Heart left ventricle (tissue), 16 donors: ENCODE measurements around the gene AP4E1. TPM values are rescaled to one million over a fixed set of nuclear protein-coding genes. Genes with fewer than 3 reads are reported as not detected.
A peak's percentile ranks its signal among the peaks of the same experiment; 100 is the strongest.

Experiments used
- ATAC-seq, 4 donors: fragments of 200-7000 bp; cut with Tn5 transposase; one replicate each; pipeline ENCODE4 v1.9.1; 2020 to 2022; ENCODE audit warnings: moderate library complexity in 4 of 4, mild to moderate bottlenecking in 3 of 4, moderate number of reproducible peaks in 1 of 4
- DNase-seq, 5 donors: peaks; one replicate each; pipeline ENCODE4 v3.0.0-alpha.2; 2020
- H3K27ac ChIP-seq, 12 donors: fragments of 200-600 bp; sonication (generic) in 4 of 12; one replicate each; pipeline versions ENCODE4 v1.5.0 to v1.8.0; 2016 to 2022; ENCODE audit warnings: mild to moderate bottlenecking in 2 of 12
- H3K27me3 ChIP-seq, 9 donors: fragments of 200-600 bp; sonication (generic) in 2 of 9; one replicate each; pipeline versions ENCODE4 v1.5.1 to v1.8.0; 2016 to 2022; ENCODE audit warnings: mild to moderate bottlenecking in 3 of 9
- H3K36me3 ChIP-seq, 9 donors: fragments of 200-600 bp; sonication (generic) in 2 of 9; one replicate each; pipeline versions ENCODE4 v1.5.0 to v1.8.0; 2018 to 2022; ENCODE audit warnings: mild to moderate bottlenecking in 2 of 9
- H3K4me1 ChIP-seq, 12 donors: fragments of 200-600 bp; sonication (generic) in 4 of 12; one replicate each; pipeline versions ENCODE4 v1.5.0 to v1.8.0; 2016 to 2022; ENCODE audit warnings: mild to moderate bottlenecking in 3 of 12
- H3K4me3 ChIP-seq, 12 donors: fragments of 200-600 bp; sonication (generic) in 4 of 12; one replicate each; pipeline versions ENCODE4 v1.5.0 to v1.8.0; 2017 to 2022; ENCODE audit warnings: mild to moderate bottlenecking in 9 of 12, moderate library complexity in 4 of 12
- H3K9me3 ChIP-seq, 12 donors: fragments of 200-600 bp; sonication (generic) in 4 of 12; one replicate each; pipeline versions ENCODE4 v1.5.0 to v1.8.0; 2016 to 2022; ENCODE audit warnings: mild to moderate bottlenecking in 1 of 12
- CTCF ChIP-seq, 12 donors: fragments of 200-600 bp; sonication (generic) in 4 of 12; IDR thresholded peaks; one replicate each; pipeline versions ENCODE4 v1.5.0 to v1.8.0; 2018 to 2022; ENCODE audit warnings: antibody characterized with exemption in 12 of 12, mild to moderate bottlenecking in 5 of 12
- POLR2A ChIP-seq, 2 donors: fragments of 450-650 bp; IDR thresholded peaks; one replicate each; pipeline ENCODE4 v1.6.1; 2017; ENCODE audit warnings: antibody characterized with exemption in 2 of 2, mild to moderate bottlenecking in 2 of 2, moderate library complexity in 2 of 2
- WGBS, 4 donors: extraction: QIAGEN DNeasy Blood & Tissue Kit in 2 of 4; methylation state at CpG; one replicate each; pipeline versions ENCODE4 v1.1.5 to v1.1.7; 2013 to 2018; 5-methylcytosine and 5-hydroxymethylcytosine counted together
- intact Hi-C, 10 donors: fragments of 100-400 bp; cut with DNase I; formaldehyde crosslinking; loops; one replicate each; pipeline versions ENCODE4 v1.11.1 to v1.14.2; 2022
- polyA plus RNA-seq, 2 donors: library from polyadenylated mRNA; stranded (reverse); fragments of 200-250 nt; gene quantifications; one replicate each; pipeline ENCODE4 v1.2.3, GENCODE V29; 2013
- total RNA-seq, 9 donors: library from RNA; depleted of rRNA in 2 of 9; stranded (reverse); fragments of >200 nt in 2 of 9; fragmentation: NEBNext Ultra II Directional in 3 of 9; extraction: Animal tissue kit (Norgen Biotek cat#: 25700) in 3 of 9; gene quantifications; one replicate each; pipeline versions ENCODE4 v1.1.0 to v1.2.4, GENCODE V29; 2016 to 2023
- donor health status: ischemic (EF 13 %, LVEDD 7.1; RV severe dilation, severe dysfunction).
- donor health status: healthy with polysubstance abuse.
- donor health status: DM: no; HTN: yes; CAD: no.
- donor health status: DM: no; HTN: no; CAD: no.
- donor health status: ischemic (EF 25% LVEDD 6.9; RV normal size, moderate dysfunction).
- donor health status: ischemic (EF 25% LVEDD 5.7; RV mildly dilated, moderate dysfunction).
- donor health status: healthy.
- donor health status: DM: yes; HTN: yes; CAD: no.
- donor health status: ischemic (EF 35%, LVEDD 5.7; RV mildly dilated, moderate dysfunction).
- donor health status: nonischemic (EF 11% LVEDD 7.7; RV severe dilation, severe dysfunction).
- donor health status: DM: yes; HTN: yes; CAD: no.
- donor health status: PGD.
- donor health status: ischemic (EF 29% LVEDD 5.4; RV normal size, mild dysfunction).
- donor health status: nonischemic (EF 23%, LVEDD 6.1; RV moderate dilation, normal function).

The AP4E1 gene
- total and polyA plus RNA-seq, 11 donors: 2.2 to 12.0 (median 8.4) TPM

GRCh38 chr15:51038974-51039319 is 130.5 kb downstream of the AP4E1 start:
- H3K4me1 ChIP-seq: no peaks in the 10 kb centered on the region
- no peaks in the 10 kb centered on the region for H3K27me3 ChIP-seq
- H3K36me3 ChIP-seq: no peaks in the 10 kb centered on the region
- H3K27ac ChIP-seq: no peak overlapping the region
- intact Hi-C loops: no loop called here
- no peak for DNase-seq
- no peaks in the 10 kb centered on the region for H3K9me3 ChIP-seq
- no peak overlapping the region for H3K4me3 ChIP-seq
- TF ChIP-seq POLR2A (IDR thresholded peaks at IDR 0.05) (no peak), CTCF (IDR thresholded peaks at IDR 0.05) (no peak)
- whole genome bisulfite sequencing, 4 donors: 96 to 100% (median 98%) methylated on average over 1 to 2 of the region's 2 CpGs; no CpG with 5 or more reads in 1 of the 4 donors
- ATAC-seq: no peak

GRCh38 chr15:51044037-51044727 is 135.7 kb downstream of the AP4E1 start:
- DNase-seq (no peak), ATAC-seq (no peak)
- 64 to 73% (median 68%) methylated on average over 4 of the region's 4 CpGs for WGBS, 4 donors
- peaks cover 0 to 23% (median 8%) of the 10 kb centered on the region in 12 donors for H3K4me1 ChIP-seq
- H3K27me3 ChIP-seq: no peaks in the 10 kb centered on the region
- no peak overlapping the region for H3K4me3 ChIP-seq
- no peak for TF ChIP-seq POLR2A (IDR thresholded peaks at IDR 0.05)
- no peak for TF ChIP-seq CTCF (IDR thresholded peaks at IDR 0.05)
- no peak overlapping the region for H3K27ac ChIP-seq
- intact Hi-C loops: no loop called here
- no peaks in the 10 kb centered on the region for H3K9me3 ChIP-seq
- no peaks in the 10 kb centered on the region for H3K36me3 ChIP-seq

- DNase-seq (no peak), ATAC-seq (no peak)
- Histone ChIP-seq H3K36me3 (no peaks in the 10 kb centered on the region), H3K4me1 (peaks cover 0 to 25% (median 9%) of the 10 kb centered on the region in 12 donors), H3K27ac (no peak overlapping the region), H3K9me3 (no peaks in the 10 kb centered on the region), H3K27me3 (no peaks in the 10 kb centered on the region), H3K4me3 (no peak overlapping the region)
- intact Hi-C loops: no loop called here
- WGBS, 4 donors: 91 to 97% (median 94%) methylated on average over 2 of the region's 2 CpGs
- TF ChIP-seq CTCF (IDR thresholded peaks at IDR 0.05) (no peak), POLR2A (IDR thresholded peaks at IDR 0.05) (no peak)
These were observed 137.5 kb downstream of the AP4E1 start for GRCh38 chr15:51046016-51046415.

- DNase-seq: peak in 3 of 5 donors; percentile 16 to 57 (median 30)
- intact Hi-C loops: no loop called here
These were observed 138.4 kb downstream of the AP4E1 start for GRCh38 chr15:51046799-51047449.

More at GRCh38 chr15:51046799-51047449, 138.4 kb downstream of the AP4E1 start:
- peak in 1 of 4 donors; percentile 42 for ATAC-seq
- H3K36me3 ChIP-seq: no peaks in the 10 kb centered on the region
- peaks cover 1 to 31% (median 16%) of the 10 kb centered on the region in 12 donors for H3K4me1 ChIP-seq
- 50 to 65% (median 56%) methylated on average over 3 of the region's 3 CpGs for WGBS, 4 donors
- TF ChIP-seq POLR2A (IDR thresholded peaks at IDR 0.05) (no peak), CTCF (IDR thresholded peaks at IDR 0.05) (no peak)
- no peak overlapping the region for H3K4me3 ChIP-seq
- H3K27me3 ChIP-seq: no peaks in the 10 kb centered on the region
- H3K9me3 ChIP-seq: no peaks in the 10 kb centered on the region
- H3K27ac ChIP-seq: no peak overlapping the region
